IMR-90 (cell line): ENCODE measurements around the gene ARPP21. TPM values are rescaled to one million over a fixed set of nuclear protein-coding genes. Genes with fewer than 3 reads are reported as not detected.

Experiments
- ATAC-seq: fragments of 200-7000 bp; cut with Tn5 transposase; 2 replicates; pipeline ENCODE4 v1.9.1; 2020; ENCODE audit warnings: low read depth, mild to moderate bottlenecking, moderate library complexity
- BruUV-seq: library from RNA; stranded (reverse); fragments of 400-500 nt; replicated peaks from 2 replicates; lab custom pipeline; 2021; lab: Mats Ljungman, UMichigan
- CTCF ChIA-PET: fragments of 300-600 bp; formaldehyde crosslinking; extraction: SDS; loops from one replicate; lab custom pipeline; 2021; ENCODE audit warnings: antibody characterized with exemption; lab: Yijun Ruan, JAX
- POLR2A ChIA-PET: fragments of 300-600 bp; sonication (Branson Sonifier 250); formaldehyde crosslinking; loops from one replicate; lab custom pipeline; 2022; ENCODE audit warnings: antibody characterized with exemption; ENCODE audit not compliant: unreplicated experiment; lab: Charles Lee
- DNase-seq: peaks from one replicate; pipeline ENCODE4 v3.0.0; 2013
- H2AFZ ChIP-seq: replicated peaks from 2 replicates; pipeline ENCODE3; 2013; ENCODE audit warnings: low read length, mild to moderate bottlenecking; ENCODE audit not compliant: poor library complexity
- H2AK5ac ChIP-seq: 2 replicates; pipeline ENCODE4 v1.6.1; 2013; ENCODE audit warnings: low read depth, low read length, inconsistent platforms
- H2AK9ac ChIP-seq: replicated peaks from 2 replicates; pipeline ENCODE3; 2013; ENCODE audit warnings: mild to moderate bottlenecking, low read depth, low read length, moderate library complexity; ENCODE audit not compliant: poor library complexity
- H2BK120ac ChIP-seq: 2 replicates; pipeline ENCODE4 v1.6.1; 2013; ENCODE audit warnings: low read depth, low read length, inconsistent platforms
- H2BK15ac ChIP-seq: 3 replicates; pipeline ENCODE4 v1.6.1; 2013; ENCODE audit warnings: low read depth, low read length, inconsistent platforms
- H2BK20ac ChIP-seq: 2 replicates; pipeline ENCODE4 v1.6.1; 2013; ENCODE audit warnings: low read depth, mild to moderate bottlenecking, inconsistent platforms, low read length, moderate library complexity
- H2BK5ac ChIP-seq: 2 replicates; pipeline ENCODE4 v1.6.1; 2013; ENCODE audit warnings: mild to moderate bottlenecking, low read depth, low read length, inconsistent platforms; ENCODE audit not compliant: poor library complexity, severe bottlenecking
- H3K14ac ChIP-seq: replicated peaks from 2 replicates; pipeline ENCODE4 v1.6.1; 2013; ENCODE audit warnings: low read depth, low read length, inconsistent platforms
- H3K18ac ChIP-seq: 2 replicates; pipeline ENCODE4 v1.6.1; 2013; ENCODE audit warnings: low read depth, low read length, control low read depth
- H3K23ac ChIP-seq: 2 replicates; pipeline ENCODE4 v1.6.1; 2013; ENCODE audit warnings: low read depth, low read length, inconsistent platforms
- H3K27ac ChIP-seq: 2 replicates; pipeline ENCODE4 v1.5.1; 2013; ENCODE audit warnings: mild to moderate bottlenecking, control low read depth, low read length; ENCODE audit not compliant: insufficient read depth
- H3K27me3 ChIP-seq: 2 replicates; pipeline ENCODE4 v1.6.1; 2013; ENCODE audit warnings: low read length; ENCODE audit not compliant: control insufficient read depth, insufficient read depth
- H3K36me3 ChIP-seq: 2 replicates; pipeline ENCODE4 v1.6.1; 2013; ENCODE audit warnings: low read length, mixed read lengths; ENCODE audit not compliant: control insufficient read depth, insufficient read depth
- H3K4ac ChIP-seq: 2 replicates; pipeline ENCODE4 v1.6.1; 2013; ENCODE audit warnings: low read depth, low read length, inconsistent platforms
- H3K4me1 ChIP-seq: 2 replicates; pipeline ENCODE4 v1.6.1; 2013; ENCODE audit warnings: low read length, mixed read lengths; ENCODE audit not compliant: control insufficient read depth, insufficient read depth
- H3K4me2 ChIP-seq: 2 replicates; pipeline ENCODE4 v1.6.1; 2013; ENCODE audit warnings: low read depth, mild to moderate bottlenecking, control low read depth, low read length, moderate library complexity
- H3K4me3 ChIP-seq: 2 replicates; pipeline ENCODE4 v1.5.1; 2013; ENCODE audit warnings: low read depth, mild to moderate bottlenecking, control low read depth, low read length, moderate library complexity; ENCODE audit not compliant: insufficient read depth
- H3K56ac ChIP-seq: 2 replicates; pipeline ENCODE4 v1.6.1; 2013; ENCODE audit warnings: low read length, inconsistent platforms; ENCODE audit not compliant: insufficient read depth; ENCODE audit errors: extremely low read depth
- H3K79me1 ChIP-seq, 2 experiments: 2 replicates each; pipeline ENCODE4 v1.6.1; 2013; ENCODE audit warnings: low read length in 2 of 2, inconsistent platforms in 1 of 2, low read depth in 1 of 2
- H3K9ac ChIP-seq: 2 replicates; pipeline ENCODE4 v1.6.1; 2013; ENCODE audit warnings: low read depth, low read length, control low read depth
- H3K9me1 ChIP-seq: 2 replicates; pipeline ENCODE4 v1.6.1; 2013; ENCODE audit warnings: low read length, inconsistent platforms; ENCODE audit not compliant: insufficient read depth
- H3K9me3 ChIP-seq: 2 replicates; pipeline ENCODE4 v1.6.1; 2013; ENCODE audit warnings: low read length; ENCODE audit not compliant: control insufficient read depth, insufficient read depth
- H4K20me1 ChIP-seq: 2 replicates; pipeline ENCODE4 v1.6.1; 2013; ENCODE audit warnings: low read length, inconsistent platforms; ENCODE audit not compliant: insufficient read depth
- H4K5ac ChIP-seq: 2 replicates; pipeline ENCODE4 v1.6.1; 2013; ENCODE audit warnings: mild to moderate bottlenecking, low read depth, low read length, control low read depth
- H4K8ac ChIP-seq, 2 experiments: 2 replicates each; pipeline ENCODE4 v1.6.1; 2013; ENCODE audit warnings: low read depth in 2 of 2, low read length in 2 of 2, control low read depth in 1 of 2, inconsistent platforms in 1 of 2
- H4K91ac ChIP-seq: 2 replicates; pipeline ENCODE4 v1.6.1; 2013; ENCODE audit warnings: low read depth, low read length, inconsistent platforms; ENCODE audit not compliant: insufficient read depth
- BHLHE40 ChIP-seq: fragments of 150-350 bp; IDR thresholded peaks from 2 replicates; pipeline ENCODE4 v1.6.1; 2016; ENCODE audit warnings: mild to moderate bottlenecking, low read depth, low read length
- CEBPB ChIP-seq: IDR thresholded peaks from 2 replicates; pipeline ENCODE4 v1.6.1; 2012; ENCODE audit warnings: low read depth, low read length, improper control_type of control experiment
- CHD1 ChIP-seq: IDR thresholded peaks from 2 replicates; pipeline ENCODE4 v1.6.1; 2012; ENCODE audit warnings: low read depth, low read length, improper control_type of control experiment
- FOS ChIP-seq: fragments of 150-350 bp; IDR thresholded peaks from 2 replicates; pipeline ENCODE4 v1.6.1; 2016; ENCODE audit warnings: low read depth, low read length
- MAFK ChIP-seq: IDR thresholded peaks from 2 replicates; pipeline ENCODE4 v1.6.1; 2012; ENCODE audit warnings: low read depth, low read length, improper control_type of control experiment
- MAZ ChIP-seq: IDR thresholded peaks from 2 replicates; pipeline ENCODE4 v1.6.1; 2012; ENCODE audit warnings: low read depth, mild to moderate bottlenecking, low read length, improper control_type of control experiment, moderate library complexity, borderline replicate concordance
- MXI1 ChIP-seq: IDR thresholded peaks from 2 replicates; pipeline ENCODE4 v1.6.1; 2012; ENCODE audit warnings: low read depth, mild to moderate bottlenecking, low read length, moderate library complexity, borderline replicate concordance
- NFE2L2 ChIP-seq: fragments of 150-350 bp; IDR thresholded peaks from 2 replicates; pipeline ENCODE4 v1.6.1; 2016; ENCODE audit warnings: low read depth, mild to moderate bottlenecking, low read length
- POLR2A ChIP-seq: IDR thresholded peaks from 2 replicates; pipeline ENCODE4 v1.6.1; 2012; ENCODE audit warnings: mild to moderate bottlenecking, low read depth, low read length
- RAD21 ChIP-seq: IDR thresholded peaks from 2 replicates; pipeline ENCODE4 v1.6.1; 2012; ENCODE audit warnings: low read length, improper control_type of control experiment
- RCOR1 ChIP-seq: IDR thresholded peaks from 2 replicates; pipeline ENCODE4 v1.6.1; 2012; ENCODE audit warnings: mild to moderate bottlenecking, low read length, improper control_type of control experiment; ENCODE audit not compliant: insufficient replicate concordance
- RFX5 ChIP-seq: IDR thresholded peaks from 2 replicates; pipeline ENCODE4 v1.8.0; 2012; ENCODE audit warnings: low read depth, mild to moderate bottlenecking, low read length, moderate library complexity
- SMC3 ChIP-seq: fragments of 150-350 bp; IDR thresholded peaks from 2 replicates; pipeline ENCODE4 v1.6.1; 2016; ENCODE audit warnings: low read depth, mild to moderate bottlenecking, antibody characterized with exemption, low read length, moderate library complexity
- WGBS, 2 experiments: methylation state at CpG; one replicate each; pipeline versions ENCODE4 v1.1.5 to v1.1.7; 2013; ENCODE audit warnings: missing lambda C conversion rate in 2 of 2; ENCODE audit not compliant: insufficient read length in 1 of 2; ENCODE audit errors: extremely low coverage in 2 of 2; 5-methylcytosine and 5-hydroxymethylcytosine counted together
- dilution Hi-C: fragments of 300-500 bp; cut with HindIII; formaldehyde crosslinking; loops from one replicate; pipeline ENCODE4 v1.14.3; 2018; ENCODE audit warnings: low sequenced_read_pairs; ENCODE audit not compliant: unreplicated experiment
- in situ Hi-C: fragments of 300-500 bp; cut with MboI; formaldehyde crosslinking; loops from 3 replicates; pipeline ENCODE4 v1.14.3; 2019; ENCODE audit warnings: low sequenced_read_pairs, inconsistent platforms, mixed read lengths
- intact Hi-C: fragments of 100-400 bp; cut with micrococcal nuclease; formaldehyde crosslinking; loops from 2 replicates; pipeline ENCODE4 v1.10.0; 2022
- polyA plus RNA-seq, 3 experiments: library from polyadenylated mRNA; depleted of rRNA; stranded (reverse); fragments of >200 nt; gene quantifications; 2 replicates each; pipeline ENCODE4 v1.2.3, GENCODE V29; 2012; ENCODE audit warnings: low replicate concordance in 1 of 3
- total RNA-seq: library from RNA; depleted of rRNA; stranded (reverse); fragments of >200 nt; gene quantifications from 2 replicates; pipeline ENCODE4 v1.2.3, GENCODE V29; 2012
- TF ChIP-seq, protein P1 (sequence below): fragments of 150-350 bp; IDR thresholded peaks from 2 replicates; pipeline ENCODE4 v1.6.1; 2016; ENCODE audit warnings: low read depth, mild to moderate bottlenecking, low read length, moderate library complexity, borderline replicate concordance
- TF ChIP-seq, protein P2 (sequence below): conservative IDR thresholded peaks from 2 replicates; pipeline ENCODE4 v1.5.1; 2012; ENCODE audit warnings: mild to moderate bottlenecking, low read depth, low read length, improper control_type of control experiment
- TF ChIP-seq, protein P3 (sequence below): fragments of 150-350 bp; IDR thresholded peaks from 2 replicates; pipeline ENCODE4 v1.6.1; 2017; ENCODE audit warnings: mild to moderate bottlenecking, antibody characterized with exemption, low read length, low read depth

ARPP21 gene
- total and polyA plus RNA-seq, 2 of the 4 experiments (the other 2 are of a cell fraction), result not detected

DNA sequence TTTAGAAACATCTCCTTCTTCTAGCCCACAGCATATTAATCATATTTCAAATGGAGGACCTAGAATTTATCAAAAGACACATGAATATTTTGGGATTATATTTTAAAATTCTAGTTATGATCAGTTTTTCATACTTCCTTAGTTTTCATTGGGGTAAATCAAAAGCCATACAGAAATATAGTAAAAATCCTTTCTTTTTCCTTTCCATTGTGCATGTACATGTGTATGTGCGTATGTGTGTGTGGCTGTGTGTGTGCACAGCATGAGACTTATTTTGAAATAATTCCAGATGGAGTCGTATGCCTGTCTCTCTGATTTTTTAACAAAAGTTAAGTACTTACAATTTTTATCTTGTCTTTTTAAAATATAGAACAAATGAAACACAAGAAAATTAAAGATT, 94.5 kb downstream of the ARPP21 start:
- Histone ChIP-seq H2AK9ac (no peak overlapping the region), H3K4me2 (no peak overlapping the region), H3K36me3 (no peaks in the 10 kb centered on the region), H3K4me1 (no peaks in the 10 kb centered on the region), H3K27ac (no peak overlapping the region), H2BK15ac (no peak overlapping the region), H3K4ac (no peak overlapping the region), H4K20me1 (no peaks in the 10 kb centered on the region), H4K8ac (no peak overlapping the region), H3K27me3 (no peaks in the 10 kb centered on the region), H3K4me3 (no peak overlapping the region), H2BK120ac (no peak overlapping the region), H3K9ac (no peak overlapping the region), H3K9me3 (no peaks in the 10 kb centered on the region), H3K79me1 (no peaks in the 10 kb centered on the region), H4K91ac (no peak overlapping the region), H3K56ac (no peak overlapping the region), H2BK20ac (no peak overlapping the region), H2BK5ac (no peak overlapping the region), H4K5ac (no peak overlapping the region), H3K18ac (no peak overlapping the region), H2AFZ (no peak overlapping the region), H3K9me1 (no peaks in the 10 kb centered on the region), H2AK5ac (no peak overlapping the region), H3K14ac (no peak overlapping the region), H3K23ac (no peak overlapping the region)
- TF ChIP-seq, protein P1, sequence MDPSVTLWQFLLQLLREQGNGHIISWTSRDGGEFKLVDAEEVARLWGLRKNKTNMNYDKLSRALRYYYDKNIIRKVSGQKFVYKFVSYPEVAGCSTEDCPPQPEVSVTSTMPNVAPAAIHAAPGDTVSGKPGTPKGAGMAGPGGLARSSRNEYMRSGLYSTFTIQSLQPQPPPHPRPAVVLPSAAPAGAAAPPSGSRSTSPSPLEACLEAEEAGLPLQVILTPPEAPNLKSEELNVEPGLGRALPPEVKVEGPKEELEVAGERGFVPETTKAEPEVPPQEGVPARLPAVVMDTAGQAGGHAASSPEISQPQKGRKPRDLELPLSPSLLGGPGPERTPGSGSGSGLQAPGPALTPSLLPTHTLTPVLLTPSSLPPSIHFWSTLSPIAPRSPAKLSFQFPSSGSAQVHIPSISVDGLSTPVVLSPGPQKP, result no peak
- TF ChIP-seq CEBPB, result no peak
- TF ChIP-seq SMC3, result no peak
- no peak for TF ChIP-seq NFE2L2
- no peak for TF ChIP-seq MXI1
- no peak for TF ChIP-seq FOS
- TF ChIP-seq, protein P2, sequence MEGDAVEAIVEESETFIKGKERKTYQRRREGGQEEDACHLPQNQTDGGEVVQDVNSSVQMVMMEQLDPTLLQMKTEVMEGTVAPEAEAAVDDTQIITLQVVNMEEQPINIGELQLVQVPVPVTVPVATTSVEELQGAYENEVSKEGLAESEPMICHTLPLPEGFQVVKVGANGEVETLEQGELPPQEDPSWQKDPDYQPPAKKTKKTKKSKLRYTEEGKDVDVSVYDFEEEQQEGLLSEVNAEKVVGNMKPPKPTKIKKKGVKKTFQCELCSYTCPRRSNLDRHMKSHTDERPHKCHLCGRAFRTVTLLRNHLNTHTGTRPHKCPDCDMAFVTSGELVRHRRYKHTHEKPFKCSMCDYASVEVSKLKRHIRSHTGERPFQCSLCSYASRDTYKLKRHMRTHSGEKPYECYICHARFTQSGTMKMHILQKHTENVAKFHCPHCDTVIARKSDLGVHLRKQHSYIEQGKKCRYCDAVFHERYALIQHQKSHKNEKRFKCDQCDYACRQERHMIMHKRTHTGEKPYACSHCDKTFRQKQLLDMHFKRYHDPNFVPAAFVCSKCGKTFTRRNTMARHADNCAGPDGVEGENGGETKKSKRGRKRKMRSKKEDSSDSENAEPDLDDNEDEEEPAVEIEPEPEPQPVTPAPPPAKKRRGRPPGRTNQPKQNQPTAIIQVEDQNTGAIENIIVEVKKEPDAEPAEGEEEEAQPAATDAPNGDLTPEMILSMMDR, result no peak
- TF ChIP-seq RAD21, result no peak
- no peak for TF ChIP-seq BHLHE40
- TF ChIP-seq MAZ, result no peak
- no peak for TF ChIP-seq MAFK
- no peak for TF ChIP-seq CHD1
- no peak for TF ChIP-seq RFX5
- TF ChIP-seq RCOR1, result no peak
- TF ChIP-seq, protein P3, sequence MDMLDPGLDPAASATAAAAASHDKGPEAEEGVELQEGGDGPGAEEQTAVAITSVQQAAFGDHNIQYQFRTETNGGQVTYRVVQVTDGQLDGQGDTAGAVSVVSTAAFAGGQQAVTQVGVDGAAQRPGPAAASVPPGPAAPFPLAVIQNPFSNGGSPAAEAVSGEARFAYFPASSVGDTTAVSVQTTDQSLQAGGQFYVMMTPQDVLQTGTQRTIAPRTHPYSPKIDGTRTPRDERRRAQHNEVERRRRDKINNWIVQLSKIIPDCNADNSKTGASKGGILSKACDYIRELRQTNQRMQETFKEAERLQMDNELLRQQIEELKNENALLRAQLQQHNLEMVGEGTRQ, result no peak
- TF ChIP-seq POLR2A, result no peak
- intact Hi-C loops, result no loop called here
- in situ Hi-C loops, result no loop called here
- CTCF ChIA-PET, result no interaction called here
- dilution Hi-C loops, result no loop called here
- WGBS, 2 experiments, result no CpG with 5 or more reads among the region's 2 CpGs
- no TSS peak for BruUV-seq
- POLR2A ChIA-PET, result no interaction called here
- ATAC-seq (no peak), DNase-seq (no peak)
